Body of pancreas (tissue), 4 donors: ENCODE results near the gene GSG1L.

Source experiments
- CTCF ChIP-seq, 7 experiments: fragments of 450-650 bp in 4 of 7; fragments of 200-600 bp in 3 of 7; sonication (generic) in 3 of 7; IDR thresholded peaks; one replicate each; pipeline ENCODE4 v1.5.1; 2016 to 2019; ENCODE audit warnings: antibody characterized with exemption in 7 of 7
- POLR2A ChIP-seq, 3 donors: fragments of 450-650 bp; IDR thresholded peaks; one replicate each; pipeline ENCODE4 v1.6.1; 2016; ENCODE audit warnings: antibody characterized with exemption in 3 of 3, mild to moderate bottlenecking in 2 of 3

- TF ChIP-seq CTCF (IDR thresholded peaks at IDR 0.05), result no peak
- TF ChIP-seq POLR2A (IDR thresholded peaks at IDR 0.05), result no peak
Measured at GRCh38 chr16:27760789-27761176, 302.7 kb downstream of the GSG1L start.
